GM21576 (cell line): ENCODE data around the gene ZNF503.
A peak's percentile ranks its signal among the peaks of the same experiment; 100 is the strongest.

Experiments
- ATAC-seq: cut with Tn5 transposase; IDR thresholded peaks from one replicate; pipeline ENCODE4 v1.9.1; 2021; ENCODE audit warnings: mild to moderate bottlenecking, moderate library complexity; ENCODE audit not compliant: unreplicated experiment

Gene ZNF503

GRCh38 chr10:75432176-75432575, 30.6 kb upstream of the ZNF503 start:
- no peak for ATAC-seq

DNA sequence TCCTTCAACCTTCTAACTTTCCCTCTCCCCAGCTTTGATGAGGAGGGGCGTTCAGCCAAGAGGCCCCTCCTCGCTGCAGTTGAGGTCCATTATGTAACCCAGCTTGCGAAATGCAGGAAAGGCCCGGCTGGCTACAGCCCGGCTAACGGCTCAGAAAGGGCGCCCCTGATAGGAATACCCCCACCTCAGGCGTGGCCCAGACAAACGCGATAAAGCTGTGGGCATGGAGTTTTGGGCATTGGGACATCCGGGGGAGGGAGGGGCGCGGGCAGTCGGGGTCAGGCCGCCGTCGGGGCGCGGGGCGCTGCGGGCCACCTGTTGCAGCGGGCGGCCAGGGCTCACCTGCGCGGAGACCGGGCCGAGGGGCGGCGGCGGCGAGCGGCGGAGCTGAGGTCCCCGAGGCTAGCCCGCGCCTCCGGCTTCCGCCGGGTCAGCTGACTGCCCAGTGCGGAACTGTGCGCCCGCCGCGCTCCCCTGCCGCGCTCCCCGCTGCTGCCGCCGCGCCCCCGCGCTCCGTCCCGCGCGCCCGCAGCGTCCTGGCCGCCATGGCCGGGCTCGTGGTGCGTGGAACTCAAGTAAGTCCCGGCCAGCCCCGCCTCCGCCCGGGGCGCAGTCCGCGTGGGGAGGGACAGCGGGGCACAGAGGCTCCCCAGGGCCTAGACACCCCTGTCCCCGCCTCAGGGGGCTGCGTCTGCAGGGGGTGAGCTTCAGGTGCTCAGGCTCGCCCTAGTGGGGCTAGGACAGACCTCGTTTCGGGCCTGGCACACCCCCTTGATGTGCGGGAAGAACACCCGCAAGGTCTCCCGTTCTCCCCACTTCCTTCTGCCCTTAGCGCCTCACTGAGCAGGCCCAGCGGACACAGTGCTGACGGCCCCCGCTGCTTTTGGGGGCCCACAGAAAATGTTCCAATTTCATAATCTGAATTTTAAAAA, 29.9 kb upstream of the ZNF503 start, which contains the start of gene LRMDA:
Gene LRMDA (plus strand): TSS at position 445 of the 932 bp plus-strand sequence.
- peak; percentile 54 for ATAC-seq

DNA sequence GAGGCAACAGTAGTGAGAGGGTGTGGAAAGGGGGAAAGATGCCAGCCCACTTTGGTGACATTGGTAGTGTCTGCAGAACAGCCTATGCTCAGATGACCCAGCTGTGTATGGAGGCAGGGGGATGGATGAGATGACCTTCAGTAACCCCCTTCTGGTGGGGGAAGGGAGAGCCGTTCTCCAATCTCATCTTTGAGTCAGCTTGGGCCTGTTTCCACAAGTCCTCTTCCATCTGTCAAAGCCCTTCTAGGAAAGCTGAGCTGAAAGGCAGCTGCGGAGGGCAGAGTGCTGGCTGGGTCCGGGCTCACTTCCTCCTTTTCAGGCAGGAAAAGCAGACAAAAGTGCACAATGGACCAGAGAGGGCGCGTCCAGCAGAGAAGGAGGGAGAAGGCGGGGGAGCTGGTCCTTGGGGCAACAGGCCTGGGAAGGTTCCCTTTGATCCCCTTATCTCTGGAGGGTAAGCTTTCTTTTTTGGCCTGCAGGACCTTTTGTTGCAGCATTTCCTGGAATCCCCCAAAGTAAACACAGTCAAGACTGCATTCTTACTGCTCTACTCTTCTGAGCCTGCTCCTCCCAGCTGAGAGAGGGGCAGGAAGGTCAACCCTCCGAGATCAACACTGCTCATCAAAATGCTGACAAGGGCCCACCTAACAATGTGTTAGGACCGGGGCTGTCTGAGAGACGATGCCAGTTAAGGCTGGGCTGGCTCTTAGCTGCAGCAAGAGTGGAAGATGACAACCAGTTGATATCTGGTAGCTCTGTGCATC, 28.6 kb upstream of the ZNF503 start:
- ATAC-seq: no peak

GRCh38 chr10:75429159-75429827, 27.7 kb upstream of the ZNF503 start:
- ATAC-seq: no peak

DNA sequence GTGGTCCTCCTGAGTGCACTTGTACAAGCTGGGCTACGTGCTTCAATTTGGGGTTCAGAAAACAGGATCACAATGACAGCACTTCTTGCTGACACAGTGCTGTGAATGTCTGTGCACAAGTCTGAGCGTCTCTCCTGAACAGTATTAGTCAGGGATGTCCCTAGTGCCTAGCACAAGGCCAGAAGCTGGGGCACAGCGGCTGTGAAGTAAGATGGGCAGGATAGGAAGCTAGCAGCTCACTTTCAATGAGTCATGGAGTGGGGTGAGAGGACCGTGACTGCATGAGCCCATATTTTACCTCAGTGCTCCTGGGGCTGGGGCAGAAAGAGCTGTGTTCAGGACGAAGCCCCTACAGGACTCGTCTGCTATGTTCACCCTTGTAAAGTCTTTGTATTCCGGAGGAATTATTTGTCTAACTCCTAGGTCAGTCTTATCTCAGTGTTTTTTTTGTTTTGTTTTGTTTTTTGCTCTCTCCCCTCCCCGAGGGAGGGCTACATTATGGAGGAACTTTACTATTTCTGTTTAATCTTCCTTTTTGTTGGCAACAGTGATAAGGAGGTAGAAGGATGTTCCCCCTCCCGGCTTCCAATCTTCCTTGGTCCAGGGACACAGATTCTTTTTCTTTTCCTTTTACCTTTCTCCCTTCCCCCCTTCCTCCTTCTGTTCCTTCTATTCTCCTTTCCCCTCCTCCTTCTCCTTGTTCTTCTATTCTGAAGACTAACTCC, 27.0 kb upstream of the ZNF503 start:
- ATAC-seq: no peak

DNA sequence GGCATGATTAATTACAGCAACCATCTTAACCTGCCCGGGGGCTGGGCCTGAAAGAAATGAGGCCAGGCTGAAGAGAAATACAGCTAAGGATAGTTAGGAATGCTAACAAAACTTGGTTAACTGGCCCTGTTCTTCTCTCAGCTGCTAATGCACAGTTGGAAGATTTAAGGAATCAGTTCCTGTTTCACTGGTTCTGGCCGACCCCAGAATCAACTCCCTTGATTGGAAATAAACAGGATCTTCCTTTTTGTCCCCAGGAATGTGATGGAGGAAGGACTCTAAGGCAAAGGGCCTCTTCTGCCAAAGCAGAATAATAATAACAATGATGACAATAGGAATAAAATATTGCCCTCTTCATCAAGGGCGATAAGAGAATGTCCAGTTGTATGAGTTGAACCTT, 26.4 kb upstream of the ZNF503 start:
- no peak for ATAC-seq

GRCh38 chr10:75426880-75427279, 25.3 kb upstream of the ZNF503 start:
- no peak for ATAC-seq

DNA sequence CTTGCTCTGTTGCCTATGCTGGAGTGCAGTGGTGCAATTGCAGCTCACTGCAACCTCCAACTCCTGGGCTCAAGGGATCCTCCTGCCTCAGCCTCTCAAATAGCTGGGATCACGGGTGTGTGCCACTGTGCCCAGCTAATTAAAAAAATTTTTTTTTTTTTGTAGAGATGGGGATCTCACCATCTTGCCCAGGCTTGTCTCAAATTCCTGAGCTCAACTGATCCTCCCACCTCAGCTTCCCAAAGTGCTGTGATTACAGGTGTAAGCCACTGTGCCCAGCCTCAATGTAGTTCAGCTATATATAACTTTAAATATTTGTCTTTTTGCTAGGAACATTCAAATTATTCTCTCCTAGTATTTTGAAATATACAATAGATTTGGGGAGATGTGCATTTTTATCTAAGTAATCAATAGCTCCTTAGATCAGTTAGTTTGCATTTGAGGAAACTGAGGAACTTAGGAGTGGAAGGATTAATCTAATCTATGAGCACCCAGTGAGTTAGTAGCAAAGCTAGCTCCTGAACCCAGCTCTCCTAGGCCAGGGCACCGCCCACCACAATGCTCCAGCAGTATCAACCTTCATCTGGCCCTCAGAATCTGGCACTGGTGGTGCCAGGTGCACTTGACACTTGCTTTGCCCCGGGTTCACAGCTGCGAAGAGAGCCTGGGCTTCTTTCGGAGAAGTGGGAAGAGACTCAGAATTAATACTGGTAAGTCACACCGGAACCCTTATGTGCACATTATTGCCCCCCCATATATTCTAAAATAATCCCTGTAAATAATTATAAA, 23.9 kb upstream of the ZNF503 start:
- ATAC-seq: no peak

DNA sequence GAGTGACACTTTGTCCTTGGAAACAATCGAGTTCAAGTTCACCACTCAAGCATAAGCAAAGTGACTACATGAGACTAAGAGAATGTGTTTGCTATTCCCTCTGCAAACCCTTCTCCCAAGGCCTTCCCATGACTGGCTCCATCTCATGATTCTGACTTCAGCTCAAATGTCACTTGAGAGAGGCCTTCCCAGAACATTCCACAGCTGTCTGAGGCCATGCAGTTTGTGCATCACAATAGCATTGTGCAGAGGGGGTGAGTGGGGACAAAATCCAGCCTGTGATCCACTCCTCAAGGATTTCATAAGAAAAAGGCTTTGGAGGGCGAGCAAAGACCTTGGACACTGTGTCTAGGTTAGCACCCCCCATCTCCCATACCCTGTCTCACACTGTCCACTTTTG, 23.0 kb upstream of the ZNF503 start:
- ATAC-seq: no peak

- ATAC-seq: no peak
Measured at GRCh38 chr10:75422913-75423312, 21.3 kb upstream of the ZNF503 start.

- ATAC-seq: no peak
Measured at GRCh38 chr10:75418712-75419111, 17.1 kb upstream of the ZNF503 start.

DNA sequence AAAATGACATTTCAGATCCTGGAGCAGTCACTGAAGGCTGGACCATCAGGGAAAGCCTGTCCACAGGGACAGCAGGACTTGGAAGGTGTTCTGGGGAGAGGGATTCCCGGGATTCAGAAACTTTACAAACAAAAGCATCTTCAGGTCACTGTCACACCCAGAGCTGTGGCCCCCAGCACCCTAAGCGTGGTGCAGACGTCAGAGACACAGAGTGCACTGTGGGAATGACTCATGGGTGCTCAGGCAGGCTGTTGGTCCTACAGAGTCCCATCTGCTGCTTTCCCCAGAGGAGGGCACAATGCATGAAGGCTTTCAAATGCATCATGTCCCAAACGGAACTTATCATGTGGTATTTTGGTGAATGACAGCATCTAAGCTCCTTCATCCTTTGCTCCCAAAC, 16.7 kb upstream of the ZNF503 start:
- no peak for ATAC-seq

DNA sequence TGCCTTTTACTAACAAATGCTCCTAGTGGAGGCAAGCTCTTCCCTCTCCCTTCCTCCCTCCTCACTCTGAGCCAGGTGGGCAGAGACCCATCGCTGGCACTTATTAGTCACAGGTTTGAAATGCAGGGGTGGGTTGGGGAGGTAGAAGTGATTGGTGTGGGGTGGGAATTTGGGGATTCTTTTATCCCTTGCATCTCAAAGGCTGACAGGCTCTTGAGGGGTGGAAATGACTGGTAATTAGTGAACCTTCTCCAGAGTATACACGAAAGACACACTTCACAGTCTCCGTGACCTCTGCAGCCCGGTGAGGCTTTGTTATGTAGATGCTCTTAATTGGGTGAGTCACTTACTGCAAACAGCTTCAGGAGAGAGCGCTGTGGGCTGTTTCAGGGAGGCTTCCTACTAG, 16.0 kb upstream of the ZNF503 start:
- no peak for ATAC-seq

DNA sequence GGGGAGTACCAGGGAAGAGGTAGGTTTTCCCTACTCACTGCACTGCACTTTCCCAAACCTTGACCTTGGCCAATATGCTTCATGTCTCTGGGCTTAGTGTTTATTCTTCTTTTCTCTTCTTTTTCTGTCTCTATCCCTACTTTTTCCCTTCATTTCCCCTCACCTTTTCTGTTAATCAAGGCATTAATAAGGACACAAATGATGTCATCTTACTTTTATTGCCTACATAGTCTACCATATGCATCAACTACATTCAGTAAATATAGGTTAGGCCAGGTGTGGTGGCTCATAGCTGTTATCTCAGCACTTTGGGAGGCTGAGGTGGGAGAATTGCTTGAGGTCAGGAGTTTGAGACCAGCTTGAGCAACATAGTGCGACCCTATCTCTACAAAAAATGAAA, 13.0 kb upstream of the ZNF503 start:
- ATAC-seq: no peak

- ATAC-seq: no peak
Measured at GRCh38 chr10:75410132-75411005, 8.8 kb upstream of the ZNF503 start.

GRCh38 chr10:75408911-75409885, 7.6 kb upstream of the ZNF503 start:
- no peak for ATAC-seq

DNA sequence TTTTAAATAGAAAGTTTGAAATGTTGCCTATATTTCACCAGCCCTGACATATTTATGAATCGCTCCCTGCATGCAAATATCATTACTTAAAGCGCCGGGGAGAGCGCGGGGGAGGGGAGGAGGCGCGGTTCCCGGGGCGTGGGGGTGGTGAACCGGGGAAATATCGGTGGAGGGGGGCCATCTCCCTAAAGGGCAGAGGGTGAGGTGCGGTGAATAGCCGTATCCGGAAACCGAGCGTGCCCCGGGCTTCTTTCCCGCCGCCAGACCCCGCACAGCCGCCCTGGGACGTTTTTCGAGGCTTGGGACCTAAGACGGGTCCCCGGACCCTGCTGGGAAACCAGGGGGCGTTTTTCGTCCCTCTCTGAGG, 6.9 kb upstream of the ZNF503 start:
- ATAC-seq: no peak
